HepG2 (cell line): Measurements from ENCODE around the gene UPB1. TPM values are rescaled to one million over a fixed set of nuclear protein-coding genes. Genes with fewer than 3 reads are reported as not detected.

Experiments used
- CBX1 ChIP-seq: IDR thresholded peaks from one replicate; pipeline ENCODE4 v1.6.1; 2016; ENCODE audit warnings: antibody characterized with exemption, low read depth
- HMGA1 ChIP-seq: sonication (generic); formaldehyde crosslinking; conservative IDR thresholded peaks from 2 replicates; pipeline ENCODE4 v1.4.0; 2020; ENCODE audit warnings: missing genetic modification reagents
- KLF15 ChIP-seq: sonication (generic); formaldehyde crosslinking; IDR thresholded peaks from 2 replicates; pipeline ENCODE4 v1.8.1; 2023; ENCODE audit warnings: borderline replicate concordance, mild to moderate bottlenecking, inconsistent platforms, missing genetic modification reagents, mixed read lengths
- MAFG ChIP-seq: sonication (generic); formaldehyde crosslinking; IDR thresholded peaks from 2 replicates; pipeline ENCODE4 v1.5.1; 2020; ENCODE audit warnings: mild to moderate bottlenecking, missing genetic modification reagents
- NAIF1 ChIP-seq: sonication (generic); formaldehyde crosslinking; IDR thresholded peaks from 2 replicates; pipeline ENCODE4 v1.5.0; 2020; ENCODE audit warnings: mild to moderate bottlenecking, missing genetic modification reagents, borderline replicate concordance
- NBN ChIP-seq: fragments of 450-650 bp; conservative IDR thresholded peaks from 2 replicates; pipeline ENCODE4 v1.6.1; 2017
- NFKBIZ ChIP-seq: IDR thresholded peaks from 2 replicates; pipeline ENCODE4 v1.6.1; 2018; ENCODE audit warnings: missing genetic modification reagents, missing compliant biosample characterization
- NFYC ChIP-seq: IDR thresholded peaks from 2 replicates; pipeline ENCODE4 v1.6.1; 2016; ENCODE audit warnings: missing genetic modification reagents, missing compliant biosample characterization
- NR2F2 ChIP-seq: IDR thresholded peaks from 2 replicates; pipeline ENCODE4 v1.6.1; 2012; ENCODE audit warnings: low read depth, inconsistent platforms, borderline replicate concordance
- PAX8 ChIP-seq: sonication (generic); formaldehyde crosslinking; IDR thresholded peaks from 2 replicates; pipeline ENCODE4 v1.8.0; 2022; ENCODE audit warnings: mild to moderate bottlenecking, missing genetic modification reagents, borderline replicate concordance
- SNAI1 ChIP-seq: sonication (generic); formaldehyde crosslinking; IDR thresholded peaks from 2 replicates; pipeline ENCODE4 v1.5.0; 2020; ENCODE audit warnings: mild to moderate bottlenecking, missing genetic modification reagents, borderline replicate concordance
- ZBTB7B ChIP-seq: sonication (generic); formaldehyde crosslinking; IDR thresholded peaks from 2 replicates; pipeline ENCODE4 v1.4.0; 2020; ENCODE audit warnings: missing genetic modification reagents
- ZNF234 ChIP-seq: sonication (generic); formaldehyde crosslinking; conservative IDR thresholded peaks from 2 replicates; pipeline ENCODE4 v1.5.1; 2020; ENCODE audit warnings: mild to moderate bottlenecking, missing genetic modification reagents
- ZNF44 ChIP-seq: sonication (generic); formaldehyde crosslinking; IDR thresholded peaks from 2 replicates; pipeline ENCODE4 v1.5.1; 2020; ENCODE audit warnings: mild to moderate bottlenecking, missing genetic modification reagents
- polyA plus RNA-seq, 8 experiments: library from polyadenylated mRNA; depleted of rRNA in 3 of 8; stranded (reverse) in 7 of 8; unstranded in 1 of 8; fragments of >200 nt; fragmentation: Illumina TruSeq in 4 of 8; extraction: Trizol in 4 of 8; gene quantifications; 2 replicates each; pipeline versions ENCODE4 v1.2.1 to v1.2.3, GENCODE V29; 2011 to 2016; ENCODE audit warnings: low read depth in 4 of 8, missing spikeins in 1 of 8, mixed read lengths in 1 of 8; ENCODE audit not compliant: insufficient read depth in 1 of 8
- total RNA-seq, 5 experiments: library from RNA; depleted of rRNA; stranded (reverse); fragments of >200 nt; fragmentation: Illumina TruSeq; extraction: Trizol; gene quantifications; 2 replicates each; pipeline ENCODE4 v1.2.3, GENCODE V29; 2016; ENCODE audit warnings: low read depth in 1 of 5
- TF ChIP-seq, protein P1 (sequence below): sonication (generic); formaldehyde crosslinking; IDR thresholded peaks from 2 replicates; pipeline ENCODE4 v1.4.0; 2020; ENCODE audit warnings: mild to moderate bottlenecking, low read depth, missing genetic modification reagents
- TF ChIP-seq, protein P2 (sequence below): sonication (generic); formaldehyde crosslinking; IDR thresholded peaks from 2 replicates; pipeline ENCODE4 v1.4.0; 2020; ENCODE audit warnings: low read depth, mild to moderate bottlenecking, missing genetic modification reagents
- TF ChIP-seq, protein P3 (sequence below): conservative IDR thresholded peaks from 2 replicates; pipeline ENCODE4 v1.6.1; 2018; ENCODE audit warnings: missing genetic modification reagents
- TF ChIP-seq, protein P4 (sequence below): sonication (generic); formaldehyde crosslinking; IDR thresholded peaks from 2 replicates; pipeline ENCODE4 v1.9.0; 2022; ENCODE audit warnings: missing genetic modification reagents, mild to moderate bottlenecking, borderline replicate concordance
- TF ChIP-seq, protein P5 (sequence below): sonication (generic); formaldehyde crosslinking; IDR thresholded peaks from 2 replicates; pipeline ENCODE4 v1.9.0; 2021; ENCODE audit warnings: missing genetic modification reagents, borderline replicate concordance
- TF ChIP-seq, protein P6 (sequence below): sonication (generic); formaldehyde crosslinking; IDR thresholded peaks from 2 replicates; pipeline ENCODE4 v1.4.0; 2020; ENCODE audit warnings: missing genetic modification reagents

The UPB1 gene
- total and polyA plus RNA-seq, 2 of the 13 experiments (the other 11 are each of a cell fraction or from before 2014, with no cell fraction given) = 0.38 to 1.2 TPM

DNA sequence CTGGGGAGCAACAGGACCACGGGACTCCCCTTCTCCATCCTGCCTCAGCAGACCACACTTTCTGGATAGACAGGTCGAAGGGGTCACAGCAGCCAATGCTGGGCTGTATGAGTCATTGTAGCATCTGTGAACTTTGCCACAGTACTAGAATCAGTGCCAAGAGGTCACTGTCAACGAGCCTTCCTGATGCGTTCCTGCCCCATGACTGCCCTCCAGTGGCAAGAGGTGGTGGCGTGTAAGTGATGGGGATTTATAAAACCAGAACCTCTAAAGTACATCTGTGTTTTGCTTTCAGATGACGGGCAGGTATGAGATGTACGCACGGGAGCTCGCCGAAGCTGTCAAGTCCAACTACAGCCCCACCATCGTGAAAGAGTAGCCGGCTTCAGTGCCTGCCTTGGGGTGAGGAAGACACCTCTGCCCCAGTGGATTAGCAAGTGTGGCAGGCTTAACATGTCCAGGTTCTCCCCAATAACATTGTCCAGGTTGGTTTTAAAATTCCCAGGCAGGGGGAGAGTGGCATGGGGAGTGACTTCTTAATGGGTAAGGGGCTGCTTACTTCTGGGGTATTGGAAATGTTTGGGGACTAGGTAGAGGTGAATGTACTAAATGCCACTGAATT lies 30.4 kb downstream of the UPB1 start (continued):
- TF ChIP-seq ZBTB7B (peak; percentile 64; the same call in 1 of the 2 replicates), NFKBIZ (CRISPR knock-in tag) (peak; percentile 75; the same call in 1 of the 2 replicates), MAFG (CRISPR knock-in tag) (no peak), CBX1 (no peak), HMGA1 (CRISPR knock-in tag) (no peak), KLF15 (CRISPR knock-in tag) (no peak), ZNF234 (CRISPR knock-in tag) (no peak), ZNF44 (CRISPR knock-in tag) (no peak), PAX8 (CRISPR knock-in tag) (no peak), SNAI1 (CRISPR knock-in tag) (no peak), NAIF1 (CRISPR knock-in tag) (no peak), NBN (no peak), NFYC (CRISPR knock-in tag) (no peak), NR2F2 (peak; percentile 95)
- TF ChIP-seq, protein P1, sequence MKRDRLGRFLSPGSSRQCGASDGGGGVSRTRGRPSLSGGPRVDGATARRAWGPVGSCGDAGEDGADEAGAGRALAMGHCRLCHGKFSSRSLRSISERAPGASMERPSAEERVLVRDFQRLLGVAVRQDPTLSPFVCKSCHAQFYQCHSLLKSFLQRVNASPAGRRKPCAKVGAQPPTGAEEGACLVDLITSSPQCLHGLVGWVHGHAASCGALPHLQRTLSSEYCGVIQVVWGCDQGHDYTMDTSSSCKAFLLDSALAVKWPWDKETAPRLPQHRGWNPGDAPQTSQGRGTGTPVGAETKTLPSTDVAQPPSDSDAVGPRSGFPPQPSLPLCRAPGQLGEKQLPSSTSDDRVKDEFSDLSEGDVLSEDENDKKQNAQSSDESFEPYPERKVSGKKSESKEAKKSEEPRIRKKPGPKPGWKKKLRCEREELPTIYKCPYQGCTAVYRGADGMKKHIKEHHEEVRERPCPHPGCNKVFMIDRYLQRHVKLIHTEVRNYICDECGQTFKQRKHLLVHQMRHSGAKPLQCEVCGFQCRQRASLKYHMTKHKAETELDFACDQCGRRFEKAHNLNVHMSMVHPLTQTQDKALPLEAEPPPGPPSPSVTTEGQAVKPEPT (CRISPR knock-in tag) = no peak
- TF ChIP-seq, protein P2, sequence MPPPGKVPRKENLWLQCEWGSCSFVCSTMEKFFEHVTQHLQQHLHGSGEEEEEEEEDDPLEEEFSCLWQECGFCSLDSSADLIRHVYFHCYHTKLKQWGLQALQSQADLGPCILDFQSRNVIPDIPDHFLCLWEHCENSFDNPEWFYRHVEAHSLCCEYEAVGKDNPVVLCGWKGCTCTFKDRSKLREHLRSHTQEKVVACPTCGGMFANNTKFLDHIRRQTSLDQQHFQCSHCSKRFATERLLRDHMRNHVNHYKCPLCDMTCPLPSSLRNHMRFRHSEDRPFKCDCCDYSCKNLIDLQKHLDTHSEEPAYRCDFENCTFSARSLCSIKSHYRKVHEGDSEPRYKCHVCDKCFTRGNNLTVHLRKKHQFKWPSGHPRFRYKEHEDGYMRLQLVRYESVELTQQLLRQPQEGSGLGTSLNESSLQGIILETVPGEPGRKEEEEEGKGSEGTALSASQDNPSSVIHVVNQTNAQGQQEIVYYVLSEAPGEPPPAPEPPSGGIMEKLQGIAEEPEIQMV (CRISPR knock-in tag) = no peak; the same call in 1 of the 2 replicates
- TF ChIP-seq, protein P3, sequence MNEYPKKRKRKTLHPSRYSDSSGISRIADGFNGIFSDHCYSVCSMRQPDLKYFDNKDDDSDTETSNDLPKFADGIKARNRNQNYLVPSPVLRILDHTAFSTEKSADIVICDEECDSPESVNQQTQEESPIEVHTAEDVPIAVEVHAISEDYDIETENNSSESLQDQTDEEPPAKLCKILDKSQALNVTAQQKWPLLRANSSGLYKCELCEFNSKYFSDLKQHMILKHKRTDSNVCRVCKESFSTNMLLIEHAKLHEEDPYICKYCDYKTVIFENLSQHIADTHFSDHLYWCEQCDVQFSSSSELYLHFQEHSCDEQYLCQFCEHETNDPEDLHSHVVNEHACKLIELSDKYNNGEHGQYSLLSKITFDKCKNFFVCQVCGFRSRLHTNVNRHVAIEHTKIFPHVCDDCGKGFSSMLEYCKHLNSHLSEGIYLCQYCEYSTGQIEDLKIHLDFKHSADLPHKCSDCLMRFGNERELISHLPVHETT (CRISPR knock-in tag) = no peak
- TF ChIP-seq, protein P4, sequence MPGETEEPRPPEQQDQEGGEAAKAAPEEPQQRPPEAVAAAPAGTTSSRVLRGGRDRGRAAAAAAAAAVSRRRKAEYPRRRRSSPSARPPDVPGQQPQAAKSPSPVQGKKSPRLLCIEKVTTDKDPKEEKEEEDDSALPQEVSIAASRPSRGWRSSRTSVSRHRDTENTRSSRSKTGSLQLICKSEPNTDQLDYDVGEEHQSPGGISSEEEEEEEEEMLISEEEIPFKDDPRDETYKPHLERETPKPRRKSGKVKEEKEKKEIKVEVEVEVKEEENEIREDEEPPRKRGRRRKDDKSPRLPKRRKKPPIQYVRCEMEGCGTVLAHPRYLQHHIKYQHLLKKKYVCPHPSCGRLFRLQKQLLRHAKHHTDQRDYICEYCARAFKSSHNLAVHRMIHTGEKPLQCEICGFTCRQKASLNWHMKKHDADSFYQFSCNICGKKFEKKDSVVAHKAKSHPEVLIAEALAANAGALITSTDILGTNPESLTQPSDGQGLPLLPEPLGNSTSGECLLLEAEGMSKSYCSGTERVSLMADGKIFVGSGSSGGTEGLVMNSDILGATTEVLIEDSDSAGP = peak; percentile 25; the same call in 1 of the 2 replicates
- TF ChIP-seq, protein P5, sequence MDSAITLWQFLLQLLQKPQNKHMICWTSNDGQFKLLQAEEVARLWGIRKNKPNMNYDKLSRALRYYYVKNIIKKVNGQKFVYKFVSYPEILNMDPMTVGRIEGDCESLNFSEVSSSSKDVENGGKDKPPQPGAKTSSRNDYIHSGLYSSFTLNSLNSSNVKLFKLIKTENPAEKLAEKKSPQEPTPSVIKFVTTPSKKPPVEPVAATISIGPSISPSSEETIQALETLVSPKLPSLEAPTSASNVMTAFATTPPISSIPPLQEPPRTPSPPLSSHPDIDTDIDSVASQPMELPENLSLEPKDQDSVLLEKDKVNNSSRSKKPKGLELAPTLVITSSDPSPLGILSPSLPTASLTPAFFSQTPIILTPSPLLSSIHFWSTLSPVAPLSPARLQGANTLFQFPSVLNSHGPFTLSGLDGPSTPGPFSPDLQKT (CRISPR knock-in tag) = no peak
- TF ChIP-seq, protein P6, sequence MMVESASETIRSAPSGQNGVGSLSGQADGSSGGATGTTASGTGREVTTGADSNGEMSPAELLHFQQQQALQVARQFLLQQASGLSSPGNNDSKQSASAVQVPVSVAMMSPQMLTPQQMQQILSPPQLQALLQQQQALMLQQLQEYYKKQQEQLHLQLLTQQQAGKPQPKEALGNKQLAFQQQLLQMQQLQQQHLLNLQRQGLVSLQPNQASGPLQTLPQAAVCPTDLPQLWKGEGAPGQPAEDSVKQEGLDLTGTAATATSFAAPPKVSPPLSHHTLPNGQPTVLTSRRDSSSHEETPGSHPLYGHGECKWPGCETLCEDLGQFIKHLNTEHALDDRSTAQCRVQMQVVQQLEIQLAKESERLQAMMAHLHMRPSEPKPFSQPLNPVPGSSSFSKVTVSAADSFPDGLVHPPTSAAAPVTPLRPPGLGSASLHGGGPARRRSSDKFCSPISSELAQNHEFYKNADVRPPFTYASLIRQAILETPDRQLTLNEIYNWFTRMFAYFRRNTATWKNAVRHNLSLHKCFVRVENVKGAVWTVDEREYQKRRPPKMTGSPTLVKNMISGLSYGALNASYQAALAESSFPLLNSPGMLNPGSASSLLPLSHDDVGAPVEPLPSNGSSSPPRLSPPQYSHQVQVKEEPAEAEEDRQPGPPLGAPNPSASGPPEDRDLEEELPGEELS = peak; percentile 67; the same call in 1 of the 2 replicates
